H1 (cell line): Measurements from ENCODE around the gene WFDC5.

Source experiments
- EZH2 ChIP-seq: fragments of 200-600 bp; sonication (generic); IDR thresholded peaks from 2 replicates; pipeline ENCODE4 v1.7.1; 2012; ENCODE audit warnings: low read depth, mild to moderate bottlenecking, moderate library complexity, low read length, inconsistent platforms; ENCODE audit not compliant: severe bottlenecking
- GABPA ChIP-seq: IDR thresholded peaks from 2 replicates; pipeline ENCODE4 v1.6.1; 2011; ENCODE audit warnings: mild to moderate bottlenecking, low read length, moderate library complexity, borderline replicate concordance; ENCODE audit not compliant: insufficient read depth
- JUND ChIP-seq: IDR thresholded peaks from 2 replicates; pipeline ENCODE4 v1.6.1; 2011; ENCODE audit warnings: mild to moderate bottlenecking, improper control_type of control experiment, low read length
- POLR2A ChIP-seq, 2 experiments: IDR thresholded peaks; 1 replicate in 1 of 2; 2 replicates in 1 of 2; pipeline ENCODE4 v1.6.1; 2011; ENCODE audit warnings: low read depth in 2 of 2, low read length in 2 of 2, mild to moderate bottlenecking in 2 of 2; ENCODE audit errors: control extremely low read depth in 1 of 2
- RBBP5 ChIP-seq: IDR thresholded peaks from 2 replicates; pipeline ENCODE4 v1.7.1; 2012; ENCODE audit warnings: low read depth, mild to moderate bottlenecking, inconsistent platforms, low read length, moderate library complexity, borderline replicate concordance
- SUZ12 ChIP-seq: fragments of 200-600 bp; sonication (generic); IDR thresholded peaks from 2 replicates; pipeline ENCODE4 v1.6.1; 2012; ENCODE audit warnings: mild to moderate bottlenecking, inconsistent platforms, low read length, moderate library complexity, mixed read lengths
- ZNF274 ChIP-seq: IDR thresholded peaks from 2 replicates; pipeline ENCODE4 v1.7.0; 2012; ENCODE audit warnings: low read length, borderline replicate concordance; ENCODE audit errors: extremely low read depth
- TF ChIP-seq, protein P1 (sequence below), 3 experiments: IDR thresholded peaks; 1 replicate in 2 of 3; 2 replicates in 1 of 3; pipeline versions ENCODE4 v1.5.1 to v1.6.1; 2011; ENCODE audit warnings: low read length in 3 of 3, mild to moderate bottlenecking in 3 of 3, inconsistent platforms in 2 of 3, low read depth in 1 of 3, moderate library complexity in 1 of 3; ENCODE audit not compliant: insufficient read depth in 1 of 3; ENCODE audit errors: control extremely low read depth in 1 of 3

- TF ChIP-seq EZH2 (no peak), POLR2A (IDR thresholded peaks at IDR 0.05; ENCODE audit: control extremely low read depth in 1 of 2, low read depth in 2 of 2, low read length in 2 of 2) (no peak), SUZ12 (no peak), RBBP5 (no peak), GABPA (no peak), ZNF274 (no peak), JUND (no peak)
- TF ChIP-seq, protein P1, sequence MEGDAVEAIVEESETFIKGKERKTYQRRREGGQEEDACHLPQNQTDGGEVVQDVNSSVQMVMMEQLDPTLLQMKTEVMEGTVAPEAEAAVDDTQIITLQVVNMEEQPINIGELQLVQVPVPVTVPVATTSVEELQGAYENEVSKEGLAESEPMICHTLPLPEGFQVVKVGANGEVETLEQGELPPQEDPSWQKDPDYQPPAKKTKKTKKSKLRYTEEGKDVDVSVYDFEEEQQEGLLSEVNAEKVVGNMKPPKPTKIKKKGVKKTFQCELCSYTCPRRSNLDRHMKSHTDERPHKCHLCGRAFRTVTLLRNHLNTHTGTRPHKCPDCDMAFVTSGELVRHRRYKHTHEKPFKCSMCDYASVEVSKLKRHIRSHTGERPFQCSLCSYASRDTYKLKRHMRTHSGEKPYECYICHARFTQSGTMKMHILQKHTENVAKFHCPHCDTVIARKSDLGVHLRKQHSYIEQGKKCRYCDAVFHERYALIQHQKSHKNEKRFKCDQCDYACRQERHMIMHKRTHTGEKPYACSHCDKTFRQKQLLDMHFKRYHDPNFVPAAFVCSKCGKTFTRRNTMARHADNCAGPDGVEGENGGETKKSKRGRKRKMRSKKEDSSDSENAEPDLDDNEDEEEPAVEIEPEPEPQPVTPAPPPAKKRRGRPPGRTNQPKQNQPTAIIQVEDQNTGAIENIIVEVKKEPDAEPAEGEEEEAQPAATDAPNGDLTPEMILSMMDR (IDR thresholded peaks at IDR 0.05; ENCODE audit: control extremely low read depth in 1 of 3, insufficient read depth in 1 of 3, low read depth in 1 of 3, low read length in 3 of 3): no peak
Measured at GRCh38 chr20:45115829-45116228, 855 bp upstream of the WFDC5 start.
